ENCODE results near the gene TDRKH.

TDRKH gene

GRCh38 chr1:151822404-151822803, 32.1 kb upstream of the TDRKH start:
- DNase-seq: no peak

- DNase-seq: no peak
These were observed 30.6 kb upstream of the TDRKH start for GRCh38 chr1:151820940-151821339.

- no peak for DNase-seq
These were observed 29.8 kb upstream of the TDRKH start for GRCh38 chr1:151819976-151820623.

GRCh38 chr1:151819227-151819835, 29.0 kb upstream of the TDRKH start:
- no peak for DNase-seq

- DNase-seq: no peak
These were observed 27.0 kb upstream of the TDRKH start for GRCh38 chr1:151817353-151817730.

- no peak for DNase-seq
These were observed 26.4 kb upstream of the TDRKH start for GRCh38 chr1:151816548-151817352.

GRCh38 chr1:151815716-151816327, 25.5 kb upstream of the TDRKH start:
- no peak for DNase-seq

GRCh38 chr1:151814971-151815545, 24.8 kb upstream of the TDRKH start:
- DNase-seq: no peak

- DNase-seq: no peak
These were observed 24.1 kb upstream of the TDRKH start for GRCh38 chr1:151814426-151814825.

GRCh38 chr1:151813271-151813977, 23.1 kb upstream of the TDRKH start:
- no peak for DNase-seq

GRCh38 chr1:151811181-151811580, 20.9 kb upstream of the TDRKH start:
- no peak for DNase-seq

- DNase-seq: no peak
These were observed 19.8 kb upstream of the TDRKH start for GRCh38 chr1:151809985-151810556.

GRCh38 chr1:151809290-151809984, 19.1 kb upstream of the TDRKH start:
- no peak for DNase-seq

GRCh38 chr1:151807766-151808165, 17.5 kb upstream of the TDRKH start:
- no peak for DNase-seq

GRCh38 chr1:151807131-151807530, 16.8 kb upstream of the TDRKH start:
- no peak for DNase-seq

- DNase-seq: no peak
These were observed 15.9 kb upstream of the TDRKH start for GRCh38 chr1:151806170-151806569.

GRCh38 chr1:151805066-151805820, 14.9 kb upstream of the TDRKH start, which contains the start of gene LINGO4:
Gene LINGO4, minus strand, starts transcription at chr1:151805419. Its CDS starts 2,715 bp downstream, at chr1:151802704.
- no peak for DNase-seq

- DNase-seq: no peak
These were observed 13.6 kb upstream of the TDRKH start for GRCh38 chr1:151803915-151804314.

GRCh38 chr1:151803164-151803563, 12.9 kb upstream of the TDRKH start:
- no peak for DNase-seq

- DNase-seq: no peak
These were observed 12.1 kb upstream of the TDRKH start for GRCh38 chr1:151802372-151802771.

GRCh38 chr1:151801846-151802245, 11.5 kb upstream of the TDRKH start:
- DNase-seq: no peak

All from EL (cell line).